Measurements from ENCODE around the gene ARID1B. TPM values are rescaled to one million over a fixed set of nuclear protein-coding genes. Genes with fewer than 3 reads are reported as not detected.
A peak's percentile ranks its signal among the peaks of the same experiment; 100 is the strongest.

ARID1B gene
- total and polyA plus RNA-seq, 8 donors: 67.6 to 102 (median 99.0) TPM

DNA sequence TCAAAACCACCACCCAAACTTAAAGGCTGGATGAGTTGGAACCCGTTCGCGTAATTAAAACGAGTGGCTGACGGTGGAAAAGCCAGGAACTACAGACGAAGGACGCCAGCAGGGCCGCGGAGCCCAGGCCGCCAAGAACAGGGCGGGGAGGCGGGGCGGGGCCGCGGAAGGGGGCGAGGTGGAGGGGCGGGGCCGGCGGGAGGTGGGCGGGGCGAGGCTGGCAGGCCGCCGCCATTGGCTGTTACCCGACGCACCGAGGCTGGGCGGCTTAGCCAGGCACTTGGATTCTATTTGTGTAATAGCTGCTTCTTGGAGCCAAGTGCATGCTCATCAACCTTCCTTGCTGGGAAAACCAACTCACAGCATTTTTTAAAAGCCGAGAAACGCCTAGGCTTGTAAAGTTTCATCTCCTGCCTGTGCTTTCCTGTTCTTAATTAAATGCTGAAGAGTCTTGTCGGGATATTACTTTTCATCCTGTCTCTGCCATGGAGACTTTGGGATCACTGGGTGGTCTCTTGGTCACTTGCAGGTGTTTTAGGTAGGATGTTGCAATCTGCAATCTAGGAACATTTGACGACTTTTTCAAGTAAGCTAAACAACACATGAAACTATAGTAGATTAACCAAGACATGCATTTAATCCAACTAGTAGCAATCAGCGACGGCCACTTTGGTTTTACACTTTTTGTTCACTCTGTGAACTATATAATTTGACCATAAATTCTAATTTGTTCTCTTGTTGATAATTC lies 245.0 kb downstream of the ARID1B start:
- H3K4me1 ChIP-seq: peaks cover 4 to 42% of the 10 kb centered on the region in 2 donors
- H3K27me3 ChIP-seq: no peaks in the 10 kb centered on the region
- intact Hi-C loops (cut with DNase I): loop anchor here in 1 of 2 donors (10.0 kb wide), 1 partner anchor 237 kb away; no protein-coding TSS in a partner anchor
- no peaks in the 10 kb centered on the region for H3K9me3 ChIP-seq
- ATAC-seq: peak; percentile 90
- no peak for TF ChIP-seq CTCF (IDR thresholded peaks at IDR 0.05)
- DNase-seq: peak; percentile 76 to 95 (median 90)
- H3K4me3 ChIP-seq: peak overlapping the region; percentile 74 to 81
- peak overlapping the region; percentile 99 to 100 for H3K27ac ChIP-seq
- no peaks in the 10 kb centered on the region for H3K36me3 ChIP-seq

DNA sequence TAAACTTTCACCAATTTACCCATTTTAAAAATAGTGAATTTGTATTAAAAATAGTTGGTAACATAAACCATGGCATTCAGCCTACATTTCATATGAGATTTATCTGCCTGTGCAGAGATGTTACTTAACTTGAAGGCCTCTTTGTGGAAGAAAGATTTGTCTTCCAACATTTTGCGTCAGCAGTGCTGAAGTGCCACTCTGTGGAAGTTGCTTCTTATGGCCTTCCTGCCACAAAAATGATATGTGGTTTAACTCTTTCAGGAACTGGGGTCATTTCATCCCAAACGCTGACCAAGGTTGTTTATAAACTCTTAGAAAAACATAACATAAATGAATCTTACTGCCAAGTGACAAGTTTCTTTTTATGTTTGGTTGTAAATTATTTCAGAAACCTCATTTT lies 246.8 kb downstream of the ARID1B start:
- Histone ChIP-seq H3K27ac (no peak overlapping the region), H3K9me3 (no peaks in the 10 kb centered on the region), H3K27me3 (no peaks in the 10 kb centered on the region), H3K4me1 (peaks cover 4 to 42% of the 10 kb centered on the region in 2 donors), H3K36me3 (no peaks in the 10 kb centered on the region), H3K4me3 (no peak overlapping the region)
- TF ChIP-seq CTCF (IDR thresholded peaks at IDR 0.05): no peak
- ATAC-seq (no peak), DNase-seq (peak in 1 of 4 donors; percentile 41)
- intact Hi-C loops (cut with DNase I): loop anchor here in 1 of 2 donors (10.0 kb wide), 1 partner anchor 239 kb away; no protein-coding TSS in a partner anchor

GRCh38 chr6:157024745-157025144 lies 247.6 kb downstream of the ARID1B start:
- Histone ChIP-seq H3K9me3 (peaks cover 0 to 3% of the 10 kb centered on the region in 2 donors), H3K27me3 (no peaks in the 10 kb centered on the region), H3K4me3 (no peak overlapping the region), H3K36me3 (no peaks in the 10 kb centered on the region), H3K4me1 (peaks cover 4 to 35% of the 10 kb centered on the region in 2 donors), H3K27ac (no peak overlapping the region)
- intact Hi-C loops (cut with DNase I): loop anchor here in 1 of 2 donors (10.0 kb wide), 1 partner anchor 240 kb away; no protein-coding TSS in a partner anchor
- no peak for ATAC-seq
- no peak for DNase-seq
- no peak for TF ChIP-seq CTCF (IDR thresholded peaks at IDR 0.05)

DNA sequence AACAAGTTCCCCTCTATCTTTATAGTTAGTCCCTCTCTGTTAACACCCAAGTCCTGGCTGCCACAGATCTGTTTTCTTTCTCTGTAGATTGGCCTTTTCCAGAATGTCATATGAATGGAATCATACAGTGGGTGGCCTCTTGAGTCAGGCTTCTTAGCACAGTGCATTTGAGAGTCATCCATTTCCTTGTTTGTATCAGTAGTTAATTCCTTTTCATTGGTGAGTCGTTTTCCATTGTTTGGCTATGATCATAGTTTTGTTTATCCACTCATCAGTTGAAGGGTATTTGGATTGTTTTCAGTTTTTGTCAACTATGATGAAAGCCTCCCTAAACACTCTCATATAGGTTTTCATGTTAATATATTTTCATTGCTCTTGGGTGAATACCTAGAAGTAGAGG lies 248.3 kb downstream of the ARID1B start:
- Histone ChIP-seq H3K4me3 (no peak overlapping the region), H3K4me1 (peaks cover 0 to 28% of the 10 kb centered on the region in 2 donors), H3K36me3 (no peaks in the 10 kb centered on the region), H3K9me3 (peaks cover 0 to 3% of the 10 kb centered on the region in 2 donors), H3K27me3 (no peaks in the 10 kb centered on the region), H3K27ac (no peak overlapping the region)
- intact Hi-C loops (cut with DNase I): loop anchor here in 1 of 2 donors (10.0 kb wide), 1 partner anchor 241 kb away; no protein-coding TSS in a partner anchor
- no peak for ATAC-seq
- no peak for DNase-seq
- TF ChIP-seq CTCF (IDR thresholded peaks at IDR 0.05): no peak

- H3K4me1 ChIP-seq: peaks cover 0 to 31% of the 10 kb centered on the region in 2 donors
- no peaks in the 10 kb centered on the region for H3K36me3 ChIP-seq
- H3K27ac ChIP-seq: no peak overlapping the region
- intact Hi-C loops (cut with DNase I): loop anchor here in 1 of 2 donors (10.0 kb wide), 2 partner anchors 155 to 245 kb away; no protein-coding TSS in a partner anchor
- H3K9me3 ChIP-seq: peaks cover 0 to 3% of the 10 kb centered on the region in 2 donors
- TF ChIP-seq CTCF (IDR thresholded peaks at IDR 0.05): no peak
- ATAC-seq (no peak), DNase-seq (no peak)
- H3K4me3 ChIP-seq: no peak overlapping the region
- H3K27me3 ChIP-seq: no peaks in the 10 kb centered on the region
These were observed 253.0 kb downstream of the ARID1B start for GRCh38 chr6:157029980-157030690.
